PC-9 (cell line): ENCODE data around the gene SLCO4C1. TPM values are rescaled to one million over a fixed set of nuclear protein-coding genes. Genes with fewer than 3 reads are reported as not detected.

ENCODE experiments used
- BruUV-seq: library from RNA; stranded (reverse); fragments of 400-500 nt; replicated peaks from 2 replicates; lab custom pipeline; 2021; lab: Mats Ljungman, UMichigan
- CTCF ChIA-PET: fragments of 300-600 bp; sonication (Branson Sonifier 250); formaldehyde crosslinking; loops from one replicate; lab custom pipeline; 2022; ENCODE audit warnings: antibody characterized with exemption; lab: Charles Lee
- POLR2A ChIA-PET: fragments of 300-600 bp; sonication (Branson Sonifier 250); formaldehyde crosslinking; loops from one replicate; lab custom pipeline; 2022; ENCODE audit warnings: antibody characterized with exemption; ENCODE audit not compliant: unreplicated experiment; lab: Charles Lee
- DNase-seq, 2 experiments: peaks; one replicate each; pipeline versions ENCODE4 v3.0.0 to v3.0.0-alpha.2; 2015 to 2022; ENCODE audit warnings: mixed read lengths in 1 of 2
- H2AFZ ChIP-seq: fragments of 200-600 bp; sonication (generic); 2 replicates; pipeline ENCODE4 v1.8.1; 2017; ENCODE audit warnings: antibody characterized with exemption
- H3F3A ChIP-seq: fragments of 200-600 bp; sonication (generic); 2 replicates; pipeline ENCODE4 v1.8.1; 2017; ENCODE audit warnings: antibody characterized with exemption, mild to moderate bottlenecking, low read depth; ENCODE audit not compliant: insufficient read depth
- H3K27ac ChIP-seq: fragments of 200-600 bp; sonication (generic); 2 replicates; pipeline ENCODE4 v1.6.1; 2016; ENCODE audit warnings: mixed run types
- H3K27me3 ChIP-seq: fragments of 200-600 bp; sonication (generic); 2 replicates; pipeline ENCODE4 v1.6.1; 2016; ENCODE audit warnings: low read depth, mixed run types; ENCODE audit not compliant: insufficient read depth
- H3K36me3 ChIP-seq: fragments of 200-600 bp; sonication (generic); 2 replicates; pipeline ENCODE4 v1.6.1; 2016; ENCODE audit warnings: low read depth, mixed run types
- H3K4me1 ChIP-seq: fragments of 200-600 bp; sonication (generic); replicated peaks from 2 replicates; pipeline ENCODE4 v1.6.1; 2016; ENCODE audit warnings: mixed run types; ENCODE audit not compliant: insufficient read depth
- H3K4me2 ChIP-seq: fragments of 200-600 bp; sonication (generic); 2 replicates; pipeline ENCODE4 v1.6.1; 2017; ENCODE audit warnings: mixed run types
- H3K4me3 ChIP-seq: fragments of 200-600 bp; sonication (generic); 2 replicates; pipeline ENCODE4 v1.6.1; 2016; ENCODE audit warnings: mixed run types
- H3K79me2 ChIP-seq: fragments of 200-600 bp; sonication (generic); 2 replicates; pipeline ENCODE4 v1.6.1; 2017; ENCODE audit warnings: low read depth, mixed run types
- H3K9me2 ChIP-seq: fragments of 200-600 bp; sonication (generic); 2 replicates; pipeline ENCODE4 v1.8.1; 2017; ENCODE audit warnings: mild to moderate bottlenecking; ENCODE audit not compliant: insufficient read depth
- H3K9me3 ChIP-seq: fragments of 200-600 bp; sonication (generic); 2 replicates; pipeline ENCODE4 v1.8.1; 2016; ENCODE audit warnings: low read depth; ENCODE audit not compliant: insufficient read depth
- H4K20me1 ChIP-seq: fragments of 200-600 bp; sonication (generic); 2 replicates; pipeline ENCODE4 v1.8.1; 2017; ENCODE audit not compliant: insufficient read depth
- EZH2 ChIP-seq: fragments of 200-600 bp; sonication (generic); IDR thresholded peaks from 2 replicates; pipeline ENCODE4 v1.8.0; 2017; ENCODE audit warnings: antibody characterized with exemption, low read depth
- intact Hi-C: fragments of 100-400 bp; cut with micrococcal nuclease; formaldehyde crosslinking; loops from one replicate; pipeline ENCODE4 v1.10.0; 2022; ENCODE audit not compliant: unreplicated experiment
- total RNA-seq: library from RNA; stranded (reverse); gene quantifications from 2 replicates; pipeline ENCODE4 v1.2.3, GENCODE V29; 2021
- TF ChIP-seq, protein P1 (sequence below): fragments of 200-600 bp; sonication (generic); conservative IDR thresholded peaks from 2 replicates; pipeline ENCODE4 v1.6.1; 2017; ENCODE audit warnings: mixed run types, antibody characterized with exemption, mild to moderate bottlenecking, moderate library complexity

The SLCO4C1 gene
- total RNA-seq, 1 experiment from 2014 or later, result 2.5 TPM

DNA sequence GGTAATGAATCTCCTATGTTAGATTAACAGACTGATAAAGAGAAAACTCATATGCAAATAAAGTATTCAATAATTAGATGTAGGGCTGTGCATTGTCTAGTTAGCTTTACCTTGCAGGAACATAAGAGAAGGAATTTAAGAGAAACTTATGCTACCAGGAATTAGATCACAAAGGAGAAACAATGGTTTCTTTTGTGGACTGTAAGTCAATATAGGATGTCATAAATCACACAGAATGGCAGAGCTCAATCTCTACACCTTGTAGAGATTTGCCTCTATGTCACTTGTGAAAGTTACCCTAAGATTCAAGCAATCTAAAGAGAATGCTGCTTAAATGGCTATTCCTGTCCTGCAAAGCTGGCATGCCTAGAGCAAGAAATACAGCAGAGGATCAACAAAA, 26.0 kb downstream of the SLCO4C1 start:
- TF ChIP-seq EZH2, result no peak
- TF ChIP-seq, protein P1, sequence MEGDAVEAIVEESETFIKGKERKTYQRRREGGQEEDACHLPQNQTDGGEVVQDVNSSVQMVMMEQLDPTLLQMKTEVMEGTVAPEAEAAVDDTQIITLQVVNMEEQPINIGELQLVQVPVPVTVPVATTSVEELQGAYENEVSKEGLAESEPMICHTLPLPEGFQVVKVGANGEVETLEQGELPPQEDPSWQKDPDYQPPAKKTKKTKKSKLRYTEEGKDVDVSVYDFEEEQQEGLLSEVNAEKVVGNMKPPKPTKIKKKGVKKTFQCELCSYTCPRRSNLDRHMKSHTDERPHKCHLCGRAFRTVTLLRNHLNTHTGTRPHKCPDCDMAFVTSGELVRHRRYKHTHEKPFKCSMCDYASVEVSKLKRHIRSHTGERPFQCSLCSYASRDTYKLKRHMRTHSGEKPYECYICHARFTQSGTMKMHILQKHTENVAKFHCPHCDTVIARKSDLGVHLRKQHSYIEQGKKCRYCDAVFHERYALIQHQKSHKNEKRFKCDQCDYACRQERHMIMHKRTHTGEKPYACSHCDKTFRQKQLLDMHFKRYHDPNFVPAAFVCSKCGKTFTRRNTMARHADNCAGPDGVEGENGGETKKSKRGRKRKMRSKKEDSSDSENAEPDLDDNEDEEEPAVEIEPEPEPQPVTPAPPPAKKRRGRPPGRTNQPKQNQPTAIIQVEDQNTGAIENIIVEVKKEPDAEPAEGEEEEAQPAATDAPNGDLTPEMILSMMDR, result no peak
- Histone ChIP-seq H3K9me2 (no peaks in the 10 kb centered on the region), H3K36me3 (no peaks in the 10 kb centered on the region), H3K79me2 (no peaks in the 10 kb centered on the region), H3K27me3 (no peaks in the 10 kb centered on the region), H4K20me1 (no peaks in the 10 kb centered on the region), H3K27ac (no peak overlapping the region), H3K4me3 (no peak overlapping the region), H3K9me3 (no peaks in the 10 kb centered on the region), H3F3A (no peaks in the 10 kb centered on the region), H3K4me1 (no peaks in the 10 kb centered on the region), H2AFZ (no peak overlapping the region), H3K4me2 (no peak overlapping the region)
- no peak for DNase-seq
- ChIA-PET POLR2A (no interaction called here), CTCF (no interaction called here)
- intact Hi-C loops, result no loop called here
- BruUV-seq, result no TSS peak

DNA sequence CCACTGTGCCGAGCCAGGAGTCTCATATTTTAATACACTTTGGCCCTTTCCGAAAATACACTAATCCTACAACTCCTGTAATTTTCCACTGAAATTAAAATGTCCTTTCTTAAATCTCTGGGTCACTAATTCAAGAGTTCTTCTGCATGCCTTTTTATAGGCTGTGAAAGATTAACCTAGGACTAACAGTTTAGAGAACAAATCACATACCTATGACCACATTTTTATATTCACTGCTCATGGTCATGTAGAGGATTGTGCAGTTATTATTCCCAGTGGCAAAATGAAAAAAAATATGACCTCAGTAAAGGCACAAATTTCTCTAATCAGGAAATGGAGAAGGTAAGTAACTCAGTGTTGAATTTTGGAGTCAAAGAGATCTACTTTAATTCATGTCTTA, 33.4 kb downstream of the SLCO4C1 start:
- Histone ChIP-seq H3K4me3 (no peak overlapping the region), H3K36me3 (no peaks in the 10 kb centered on the region), H3F3A (no peaks in the 10 kb centered on the region), H3K4me1 (no peaks in the 10 kb centered on the region), H4K20me1 (no peaks in the 10 kb centered on the region), H2AFZ (no peak overlapping the region), H3K9me2 (no peaks in the 10 kb centered on the region; the same call in 1 of the 2 replicates), H3K27ac (no peak overlapping the region), H3K4me2 (no peak overlapping the region), H3K79me2 (no peaks in the 10 kb centered on the region), H3K9me3 (no peaks in the 10 kb centered on the region), H3K27me3 (no peaks in the 10 kb centered on the region)
- ChIA-PET POLR2A (no interaction called here), CTCF (no interaction called here)
- DNase-seq, result no peak
- intact Hi-C loops, result no loop called here
- TF ChIP-seq, protein P1, result no peak
- TF ChIP-seq EZH2, result no peak
- no TSS peak for BruUV-seq

DNA sequence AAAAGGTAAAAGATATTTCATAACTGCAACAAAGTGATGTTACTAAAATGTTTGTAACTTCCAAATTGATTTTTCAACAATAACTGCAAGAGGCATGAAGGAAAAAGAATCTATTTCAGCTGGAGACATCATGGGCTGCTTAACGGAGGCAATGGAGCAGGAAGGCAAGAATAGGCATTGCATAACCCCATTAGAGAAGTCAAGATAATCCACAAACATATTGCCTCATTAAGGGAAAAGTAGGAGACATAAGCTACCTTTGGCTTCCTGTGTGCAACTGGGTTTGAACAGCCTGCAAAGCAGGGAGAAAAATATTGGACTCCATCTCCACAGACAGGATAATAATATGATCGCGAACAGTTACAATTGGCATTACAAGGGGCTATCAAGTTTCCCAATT, 46.7 kb downstream of the SLCO4C1 start:
- DNase-seq, result no peak
- TF ChIP-seq EZH2, result no peak
- POLR2A ChIA-PET, result no interaction called here

DNA sequence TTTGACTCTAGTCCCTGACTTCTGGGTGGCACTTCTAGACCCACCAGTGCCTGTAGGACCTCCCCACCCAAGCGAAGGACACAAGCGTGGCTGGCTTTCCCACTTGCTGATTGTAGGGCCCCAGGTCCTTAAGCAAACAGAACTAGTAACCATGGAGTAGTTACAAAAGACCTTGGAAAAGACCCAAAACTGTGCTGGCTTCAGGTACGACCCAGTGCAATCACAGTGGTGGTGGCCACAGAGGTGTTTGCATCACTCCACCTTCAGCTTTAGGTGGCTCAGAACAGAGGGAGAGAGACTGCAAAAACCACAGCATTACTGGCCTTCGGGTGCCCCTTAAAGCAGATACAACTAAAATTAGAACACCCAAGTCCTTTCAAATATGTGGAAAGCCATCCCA, 52.9 kb downstream of the SLCO4C1 start:
- H4K20me1 ChIP-seq, result no peaks in the 10 kb centered on the region
- no peaks in the 10 kb centered on the region for H3K27me3 ChIP-seq
- H3K9me3 ChIP-seq, result no peaks in the 10 kb centered on the region
- no peaks in the 10 kb centered on the region for H3K79me2 ChIP-seq
- H3K9me2 ChIP-seq, result no peaks in the 10 kb centered on the region; the same call in 1 of the 2 replicates
- no peaks in the 10 kb centered on the region for H3K36me3 ChIP-seq
- intact Hi-C loops, result no loop called here
- H3F3A ChIP-seq, result no peaks in the 10 kb centered on the region
- H2AFZ ChIP-seq, result no peak overlapping the region
- no peak for TF ChIP-seq EZH2
- TF ChIP-seq, protein P1, result no peak
- no peak overlapping the region for H3K4me2 ChIP-seq
- no peak for DNase-seq
- BruUV-seq, result no TSS peak
- H3K4me3 ChIP-seq, result no peak overlapping the region
- CTCF ChIA-PET, result no interaction called here
- no peaks in the 10 kb centered on the region for H3K4me1 ChIP-seq
- H3K27ac ChIP-seq, result no peak overlapping the region
- POLR2A ChIA-PET, result no interaction called here

More for the DNA sequence above, 46.7 kb downstream of the SLCO4C1 start:
- Histone ChIP-seq H3K9me2 (no peaks in the 10 kb centered on the region; the same call in 1 of the 2 replicates), H3K9me3 (no peaks in the 10 kb centered on the region), H3K4me3 (no peak overlapping the region), H3K4me1 (no peaks in the 10 kb centered on the region), H3K36me3 (no peaks in the 10 kb centered on the region), H3K27me3 (no peaks in the 10 kb centered on the region), H3F3A (no peaks in the 10 kb centered on the region), H2AFZ (no peak overlapping the region), H4K20me1 (no peaks in the 10 kb centered on the region), H3K79me2 (no peaks in the 10 kb centered on the region), H3K27ac (no peak overlapping the region), H3K4me2 (no peak overlapping the region)
- CTCF ChIA-PET, result no interaction called here
- BruUV-seq, result no TSS peak
- intact Hi-C loops, result no loop called here
